ENCODE measurements around the gene PKP4. TPM values are rescaled to one million over a fixed set of nuclear protein-coding genes. Genes with fewer than 3 reads are reported as not detected.

Gene PKP4
- total and polyA plus RNA-seq, 2 of the 8 experiments (the other 6 are each of a cell fraction or from before 2014, with no cell fraction given): 48.2 to 88.0 TPM

DNA sequence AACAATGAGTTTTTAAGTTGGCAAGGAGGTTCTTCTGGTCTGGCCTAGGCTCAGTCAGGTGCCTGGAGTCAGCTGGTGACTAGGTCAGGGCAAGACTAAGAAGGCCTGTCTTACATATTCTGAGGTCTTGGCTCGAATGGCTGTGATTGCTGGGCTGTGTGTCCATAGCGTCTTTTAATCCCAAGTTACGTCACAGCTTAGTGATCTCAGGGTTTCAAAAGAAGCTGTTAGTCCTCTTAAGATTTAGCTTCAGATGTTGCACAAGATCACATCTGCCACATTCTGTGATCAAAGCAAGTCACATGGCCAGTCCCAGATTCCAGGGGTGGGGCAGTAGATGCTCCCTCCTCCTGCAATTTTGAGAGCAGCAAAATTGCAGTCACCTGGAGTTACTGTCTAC, 61.3 kb downstream of the PKP4 start:
- Histone ChIP-seq H2BK5ac (ENCODE audit: low read depth, low read length) (no peak overlapping the region; the same call in 1 of the 2 replicates), H4K5ac (ENCODE audit: insufficient read length, low read depth, low read length) (no peak overlapping the region), H3K14ac (ENCODE audit: insufficient read length) (no peak overlapping the region), H3K4ac (replicated peaks; ENCODE audit: insufficient read length, low read depth, low read length) (no peak overlapping the region), H2BK20ac (ENCODE audit: low read length) (no peak overlapping the region), H3K4me3 (ENCODE audit: extremely low read depth in 1 of 4, insufficient read depth in 2 of 4, low read depth in 3 of 4, low read length in 4 of 4) (no peak overlapping the region), H3K79me2 (ENCODE audit: control insufficient read depth in 1 of 2, insufficient read depth in 2 of 2, low read length in 2 of 2) (peaks cover 0 to 71% of the 10 kb centered on the region in 2 experiments; a peak in 3 of 4 replicates), H3K56ac (replicated peaks; ENCODE audit: insufficient read length, low read depth, low read length) (no peak overlapping the region), H2AK5ac (ENCODE audit: low read depth, low read length) (no peak overlapping the region), H3K23me2 (ENCODE audit: low read depth, low read length) (no peaks in the 10 kb centered on the region), H3K4me1 (replicated peaks in 1 of 4; ENCODE audit: control insufficient read depth in 3 of 4, insufficient read depth in 4 of 4, low read length in 3 of 4) (peaks cover 0 to 6% (median 0%) of the 10 kb centered on the region in 4 experiments; a peak in 1 of 7 replicates), H3K9me3 (ENCODE audit: insufficient read depth in 2 of 2, low read depth in 1 of 2, low read length in 1 of 2) (no peaks in the 10 kb centered on the region), H2BK12ac (ENCODE audit: low read depth, low read length) (no peak overlapping the region), H3K36me3 (ENCODE audit: control insufficient read depth in 2 of 4, insufficient read depth in 4 of 4, low read length in 3 of 4) (no peaks in the 10 kb centered on the region), H3K27ac (ENCODE audit: low read depth, low read length) (no peak overlapping the region), H2BK15ac (ENCODE audit: low read length) (no peak overlapping the region), H4K91ac (replicated peaks; ENCODE audit: insufficient read length, low read length) (no peak overlapping the region), H3K18ac (ENCODE audit: extremely low read depth, low read length) (no peak overlapping the region), H3K9ac (replicated peaks in 1 of 4; ENCODE audit: extremely low read depth in 1 of 4, low read depth in 3 of 4, low read length in 3 of 4) (no peak overlapping the region), H2AFZ (ENCODE audit: low read length) (no peak overlapping the region), H2BK120ac (replicated peaks; ENCODE audit: low read depth, low read length) (no peak overlapping the region), H4K8ac (ENCODE audit: extremely low read depth, insufficient read depth, low read length) (no peak overlapping the region), H3K4me2 (ENCODE audit: insufficient read depth in 1 of 2, low read depth in 2 of 2, low read length in 2 of 2) (no peak overlapping the region), H3K23ac (ENCODE audit: insufficient read length) (no peak overlapping the region), H4K20me1 (replicated peaks in 1 of 2; ENCODE audit: control insufficient read depth in 1 of 2, insufficient read depth in 2 of 2, low read length in 2 of 2) (peaks cover 0 to 3% of the 10 kb centered on the region in 2 experiments), H3K79me1 (ENCODE audit: low read depth, low read length) (peaks cover 2% of the 10 kb centered on the region; the same call in 1 of the 2 replicates), H3K27me3 (replicated peaks in 1 of 4; ENCODE audit: control insufficient read depth in 3 of 4, extremely low read depth in 1 of 4, insufficient read depth in 3 of 4, low read length in 3 of 4) (no peaks in the 10 kb centered on the region)
- POLR2A ChIA-PET (ENCODE audit: partially characterized antibody): interaction anchor here (1.8 kb wide), 1 partner anchor 60 kb away, joined by 4 read pairs; no protein-coding TSS in a partner anchor
- TF ChIP-seq TAF7 (optimal IDR thresholded peaks at IDR 0.05; ENCODE audit: borderline replicate concordance, low read depth, low read length): no peak
- TF ChIP-seq ZNF274 (IDR thresholded peaks at IDR 0.05; ENCODE audit: borderline replicate concordance, extremely low read depth, low read length): no peak
- no peak for TF ChIP-seq SP4 (IDR thresholded peaks at IDR 0.05; ENCODE audit: low read length)
- no peak for TF ChIP-seq HDAC6 (IDR thresholded peaks at IDR 0.05; ENCODE audit: low read depth, low read length)
- no peak for TF ChIP-seq NANOG (IDR thresholded peaks at IDR 0.05; ENCODE audit: insufficient read depth, low read depth, low read length, poor library complexity, severe bottlenecking)
- no peak for TF ChIP-seq SRF (IDR thresholded peaks at IDR 0.05; ENCODE audit: low read depth, low read length)
- TF ChIP-seq CBX5 (IDR thresholded peaks at IDR 0.05; ENCODE audit: low read depth, low read length): no peak
- TF ChIP-seq POLR2A (IDR thresholded peaks at IDR 0.05; ENCODE audit: control extremely low read depth in 1 of 2, low read depth in 2 of 2, low read length in 2 of 2): no peak
- TF ChIP-seq GTF2F1 (IDR thresholded peaks at IDR 0.05; ENCODE audit: borderline replicate concordance, low read depth, low read length): no peak
- CTCF ChIA-PET (ENCODE audit: partially characterized antibody): interaction anchor here (0.6 to 1.9 kb wide), 4 partner anchors 11 to 57 kb away, joined by 3 to 6 read pairs (median 4); no protein-coding TSS in a partner anchor
- no peak for FAIRE-seq
- 92% methylated on average over 3 of the region's 3 CpGs; no CpG with 5 or more reads in 1 of the 2 experiments for WGBS, 2 experiments (ENCODE audit: extremely low coverage in 1 of 2, insufficient coverage in 1 of 2, insufficient read length in 1 of 2, insufficient replicate concordance in 2 of 2, low coverage in 1 of 2, low lambda C conversion rate in 2 of 2, missing lambda C conversion rate in 1 of 2)
- no peak for DNase-seq (ENCODE audit: low read depth in 1 of 2, low spot score in 2 of 2)
